K562 (cell line): ENCODE results near the gene NBEA. TPM values are rescaled to one million over a fixed set of nuclear protein-coding genes. Genes with fewer than 3 reads are reported as not detected.

ENCODE experiments used
- ATAC-seq: fragments of 200-7000 bp; cut with Tn5 transposase; 3 replicates; pipeline ENCODE4 v1.9.1; 2020; ENCODE audit warnings: moderate library complexity
- BruUV-seq: library from RNA; stranded (reverse); fragments of 400-500 nt; replicated peaks from 2 replicates; lab custom pipeline; 2021; lab: Mats Ljungman, UMichigan
- CTCF ChIA-PET: fragments of 300-600 bp; formaldehyde crosslinking; extraction: SDS; loops from one replicate; lab custom pipeline; 2021; ENCODE audit warnings: low intra/inter-chr PET ratio; lab: Yijun Ruan, JAX
- POLR2A ChIA-PET: fragments of 300-600, 350-650 bp; sonication (Branson Sonifier 250); formaldehyde crosslinking; extraction: SDS; loops from one replicate; lab custom pipeline; 2021; ENCODE audit warnings: antibody characterized with exemption, inconsistent platforms; lab: Yijun Ruan, JAX
- DNase-seq, 4 experiments: peaks; one replicate each; pipeline versions ENCODE4 v3.0.0 to v3.0.0-alpha.2; 2011 to 2018; ENCODE audit warnings: low spot score in 3 of 4, mixed read lengths in 3 of 4; ENCODE audit errors: extremely low read depth in 1 of 4
- FAIRE-seq: peaks from 2 replicates; lab custom pipeline; 2011; peaks lifted over from hg19 to GRCh38; lab: Jason Lieb, UNC
- H2AFZ ChIP-seq: 2 replicates; pipeline ENCODE4 v1.6.0; 2011; ENCODE audit warnings: low read depth, low read length, control low read depth, inconsistent platforms
- H3K27ac ChIP-seq: fragments of 200-600 bp; 3 replicates; pipeline ENCODE4 v1.8.0; 2011; ENCODE audit warnings: low read depth, mild to moderate bottlenecking, control low read depth, inconsistent platforms, low read length, moderate library complexity, mixed read lengths; ENCODE audit errors: extremely low read depth
- H3K27me3 ChIP-seq, 2 experiments: fragments of 300-600 bp in 1 of 2; 2 replicates in 1 of 2; 3 replicates in 1 of 2; pipeline versions ENCODE4 v1.6.0 to v1.8.0; 2011; ENCODE audit warnings: inconsistent platforms in 2 of 2, low read length in 2 of 2, mild to moderate bottlenecking in 1 of 2, mixed read lengths in 1 of 2, moderate library complexity in 1 of 2; ENCODE audit not compliant: control insufficient read depth in 2 of 2, insufficient read depth in 2 of 2
- H3K36me3 ChIP-seq: fragments of 300-600 bp; 3 replicates; pipeline ENCODE4 v1.8.0; 2011; ENCODE audit warnings: mild to moderate bottlenecking, low read length, inconsistent platforms; ENCODE audit not compliant: control insufficient read depth, insufficient read depth
- H3K4me1 ChIP-seq, 2 experiments: fragments of 200-600 bp in 1 of 2; replicated peaks in 1 of 2; 2 replicates in 1 of 2; 3 replicates in 1 of 2; pipeline versions ENCODE4 v1.5.1 to v1.8.0; 2011; ENCODE audit warnings: inconsistent platforms in 2 of 2, low read length in 2 of 2, mild to moderate bottlenecking in 1 of 2, mixed read lengths in 1 of 2, moderate library complexity in 1 of 2; ENCODE audit not compliant: control insufficient read depth in 2 of 2, insufficient read depth in 2 of 2
- H3K4me2 ChIP-seq: 2 replicates; pipeline ENCODE4 v1.6.1; 2011; ENCODE audit warnings: low read length, control low read depth, inconsistent platforms, mixed read lengths; ENCODE audit not compliant: insufficient read depth
- H3K4me3 ChIP-seq: fragments of 200-600 bp; sonication (generic), shearing (Covaris generic); 2 replicates; pipeline ENCODE4 v1.5.1; 2016; ENCODE audit warnings: control low read depth, inconsistent platforms
- H3K79me2 ChIP-seq: fragments of 200-600 bp; 3 replicates; pipeline ENCODE4 v1.8.0; 2011; ENCODE audit warnings: low read length, inconsistent platforms; ENCODE audit not compliant: control insufficient read depth, insufficient read depth
- H3K9ac ChIP-seq, 2 experiments: 2 replicates each; pipeline versions ENCODE4 v1.6.0 to v1.6.1; 2011; ENCODE audit warnings: low read depth in 2 of 2, low read length in 2 of 2, control low read depth in 1 of 2, inconsistent platforms in 1 of 2, mild to moderate bottlenecking in 1 of 2, mixed read lengths in 1 of 2; ENCODE audit not compliant: insufficient read depth in 1 of 2
- H3K9me1 ChIP-seq: one replicate; pipeline ENCODE4 v1.6.0; 2011; ENCODE audit warnings: inconsistent platforms, mild to moderate bottlenecking, low read length, moderate library complexity; ENCODE audit not compliant: control insufficient read depth, insufficient read depth
- H3K9me3 ChIP-seq: replicated peaks from 2 replicates; pipeline ENCODE4 v1.5.1; 2011; ENCODE audit warnings: low read depth, low read length, inconsistent platforms; ENCODE audit not compliant: control insufficient read depth, insufficient read depth
- H4K20me1 ChIP-seq: replicated peaks from 2 replicates; pipeline ENCODE4 v1.6.1; 2011; ENCODE audit warnings: low read length, inconsistent platforms, mixed read lengths; ENCODE audit not compliant: control insufficient read depth, insufficient read depth
- ARID4B ChIP-seq: sonication (generic); formaldehyde crosslinking; IDR thresholded peaks from 2 replicates; pipeline ENCODE4 v1.8.0; 2022; ENCODE audit warnings: mild to moderate bottlenecking, missing genetic modification reagents
- ATF6 ChIP-seq: sonication (generic); formaldehyde crosslinking; IDR thresholded peaks from 2 replicates; pipeline ENCODE4 v1.4.0; 2020; ENCODE audit warnings: mild to moderate bottlenecking, missing genetic modification reagents
- CREB3L1 ChIP-seq: fragments of 450-650 bp; IDR thresholded peaks from 2 replicates; pipeline ENCODE4 v1.6.1; 2014; ENCODE audit warnings: low read depth, mild to moderate bottlenecking, moderate library complexity, borderline replicate concordance
- ESRRA ChIP-seq: fragments of 450-650 bp; IDR thresholded peaks from 2 replicates; pipeline ENCODE4 v1.6.1; 2014; ENCODE audit warnings: low read depth, mild to moderate bottlenecking, moderate library complexity, borderline replicate concordance
- HES1 ChIP-seq: fragments of 450-650 bp; IDR thresholded peaks from 2 replicates; pipeline ENCODE4 v1.6.1; 2016; ENCODE audit warnings: low read depth, mild to moderate bottlenecking, moderate library complexity
- MXD1 ChIP-seq: fragments of 250-450 bp; sonication (Bioruptor Pico); IDR thresholded peaks from 2 replicates; pipeline ENCODE4 v1.8.0; 2021; ENCODE audit warnings: borderline replicate concordance, mild to moderate bottlenecking, moderate library complexity; ENCODE audit not compliant: poor library complexity, severe bottlenecking
- POLR2A ChIP-seq: fragments of 450-650 bp; conservative IDR thresholded peaks from 2 replicates; pipeline ENCODE4 v1.6.1; 2016
- RFX1 ChIP-seq: fragments of 450-650 bp; IDR thresholded peaks from 2 replicates; pipeline ENCODE4 v1.6.1; 2016; ENCODE audit warnings: mild to moderate bottlenecking, moderate library complexity
- ZNF740 ChIP-seq, 3 experiments: fragments of 200-800 bp in 1 of 3; sonication (Bioruptor generic) in 1 of 3; sonication (generic) in 1 of 3; formaldehyde crosslinking in 1 of 3; IDR thresholded peaks; 2 replicates each; pipeline versions ENCODE4 v1.6.1 to v1.8.0; 2016 to 2022; ENCODE audit warnings: mild to moderate bottlenecking in 2 of 3, missing compliant biosample characterization in 2 of 3, missing genetic modification characterization in 2 of 3, missing genetic modification reagents in 1 of 3
- WGBS: fragments of 100-300 bp; shearing (Covaris generic); methylation state at CpG from one replicate; pipeline ENCODE4 v1.1.6; 2016; ENCODE audit warnings: low coverage, mixed read lengths; ENCODE audit not compliant: insufficient coverage; ENCODE audit errors: missing lambda C conversion rate; 5-methylcytosine and 5-hydroxymethylcytosine counted together
- in situ Hi-C: fragments of 300-500 bp; cut with MboI; formaldehyde crosslinking; loops from 4 replicates; pipeline ENCODE4 v1.15.0; 2018; ENCODE audit warnings: inconsistent platforms, mixed read lengths
- intact Hi-C: fragments of 100-400 bp; cut with micrococcal nuclease; formaldehyde crosslinking; loops from 2 replicates; pipeline ENCODE4 v1.14.2; 2022
- polyA plus RNA-seq, 8 experiments: library from polyadenylated mRNA; depleted of rRNA in 4 of 8; stranded (reverse) in 5 of 8; unstranded in 3 of 8; fragments of >200 nt; fragmentation: Nextera tagmentation in 2 of 8; fragmentation: Illumina TruSeq in 1 of 8; extraction: Ambion mirVana in 2 of 8; extraction: Trizol in 1 of 8; gene quantifications; 2 replicates each; pipeline versions ENCODE4 v1.2.1 to v1.2.3, GENCODE V29; 2011 to 2014; ENCODE audit warnings: inconsistent platforms in 1 of 8, missing spikeins in 1 of 8
- total RNA-seq, 7 experiments: library from RNA; depleted of rRNA in 6 of 7; stranded (reverse); fragments of >200 nt in 6 of 7; fragmentation: Illumina TruSeq in 2 of 7; extraction: Trizol in 2 of 7; gene quantifications; 2 replicates each; pipeline versions ENCODE4 v1.2.1 to v1.2.3, GENCODE V29; 2011 to 2021; ENCODE audit warnings: low replicate concordance in 1 of 7

The NBEA gene
- total and polyA plus RNA-seq, 9 of the 15 experiments (the other 6 are each of a cell fraction or from before 2014, with no cell fraction given), result 0.03 to 0.94 (median 0.05) TPM; not detected in 2

GRCh38 chr13:35561540-35561939, 619.5 kb downstream of the NBEA start:
- H3K79me2 ChIP-seq, result no peaks in the 10 kb centered on the region
- no peak overlapping the region for H3K4me2 ChIP-seq
- H2AFZ ChIP-seq, result no peak overlapping the region
- ATAC-seq, result no peak
- no peaks in the 10 kb centered on the region for H3K4me1 ChIP-seq
- H3K27ac ChIP-seq, result no peak overlapping the region
- CTCF ChIA-PET, result no interaction called here
- intact Hi-C loops (no loop called here), in situ Hi-C loops (no loop called here)
- no peak overlapping the region for H3K4me3 ChIP-seq
- no peaks in the 10 kb centered on the region for H3K9me3 ChIP-seq
- POLR2A ChIA-PET, result no interaction called here
- FAIRE-seq, result no peak
- no peaks in the 10 kb centered on the region for H4K20me1 ChIP-seq
- no TSS peak for BruUV-seq
- H3K36me3 ChIP-seq, result no peaks in the 10 kb centered on the region
- H3K27me3 ChIP-seq, result no peaks in the 10 kb centered on the region
- WGBS, result 0% methylated on average over 2 of the region's 2 CpGs
- TF ChIP-seq POLR2A (no peak), ZNF740 (CRISPR knock-in tag; IDR thresholded peaks at IDR 0.05) (no peak), ZNF740 (tag; IDR thresholded peaks at IDR 0.05) (no peak), ARID4B (no peak), RFX1 (no peak), HES1 (no peak), ESRRA (no peak), CREB3L1 (no peak), MXD1 (CRISPR knock-in tag) (no peak), ATF6 (no peak)
- no peak overlapping the region for H3K9ac ChIP-seq
- DNase-seq, result no peak
- H3K9me1 ChIP-seq, result no peaks in the 10 kb centered on the region
